GM19395 (cell line): ENCODE data around the gene AGBL1.
"Not testable (repeated sequence)": the region's sequence is repeated elsewhere in the genome, so short reads cannot be mapped to it uniquely, and the experiment has no call there.

Experiments
- ATAC-seq: cut with Tn5 transposase; IDR thresholded peaks from one replicate; pipeline ENCODE4 v1.9.1; 2021; ENCODE audit warnings: mild to moderate bottlenecking, moderate library complexity; ENCODE audit not compliant: unreplicated experiment

The AGBL1 gene

DNA sequence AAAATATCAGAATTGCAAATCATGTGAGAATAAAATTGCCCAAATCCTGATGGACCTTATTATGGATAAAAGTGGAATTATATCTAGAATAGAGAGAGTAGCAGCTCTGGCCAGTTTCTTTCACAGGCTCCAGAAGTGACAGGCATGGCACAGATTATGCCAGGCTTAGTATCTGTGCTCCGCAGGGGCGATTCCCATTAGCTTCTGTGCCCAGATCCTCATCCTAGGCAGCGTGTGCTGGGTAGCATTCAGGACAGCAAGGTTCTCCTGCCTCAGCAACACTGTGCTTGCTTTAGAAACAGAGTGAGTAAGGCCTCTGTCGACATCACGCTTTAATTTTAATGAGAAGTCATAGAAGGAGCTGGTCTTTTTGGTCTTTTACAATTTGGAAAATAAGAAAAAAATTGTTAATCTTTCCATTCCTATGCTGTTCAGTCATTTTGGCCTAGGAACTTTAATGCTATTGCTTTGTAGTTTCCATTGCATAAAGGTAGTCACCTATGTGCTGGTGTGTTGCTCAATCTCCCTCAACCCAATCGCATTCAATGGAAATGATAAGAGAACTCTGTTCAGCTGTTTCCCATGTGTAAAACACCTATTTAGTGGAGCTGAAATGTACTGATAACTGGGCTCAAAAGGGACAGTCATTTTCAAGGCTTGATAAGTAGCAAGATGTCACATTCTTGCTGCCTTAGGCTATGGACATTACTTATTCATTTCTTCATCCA, 770.1 kb downstream of the AGBL1 start:
- ATAC-seq, result no peak

DNA sequence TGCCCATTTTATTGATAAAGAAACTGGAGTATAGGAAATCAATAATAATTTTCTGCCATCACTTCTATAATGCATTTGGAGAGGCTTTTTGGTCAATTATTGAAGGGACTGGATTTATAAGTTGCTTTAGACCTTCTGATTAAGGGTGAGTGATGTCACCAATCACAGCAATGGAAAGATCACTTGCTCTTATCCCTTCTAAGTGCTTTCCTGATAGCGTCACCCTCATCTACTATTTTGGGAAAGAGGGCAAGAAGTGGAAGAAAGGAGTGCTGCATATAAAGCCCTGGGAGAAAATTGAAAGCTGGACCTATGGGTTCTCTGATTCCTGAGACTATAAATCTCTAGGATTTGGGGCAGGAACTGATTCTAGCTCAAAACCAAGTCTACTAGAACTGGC, 771.3 kb downstream of the AGBL1 start:
- ATAC-seq, result no peak

- ATAC-seq, result no peak
Measured at GRCh38 chr15:86852741-86853140, 773.1 kb downstream of the AGBL1 start.

DNA sequence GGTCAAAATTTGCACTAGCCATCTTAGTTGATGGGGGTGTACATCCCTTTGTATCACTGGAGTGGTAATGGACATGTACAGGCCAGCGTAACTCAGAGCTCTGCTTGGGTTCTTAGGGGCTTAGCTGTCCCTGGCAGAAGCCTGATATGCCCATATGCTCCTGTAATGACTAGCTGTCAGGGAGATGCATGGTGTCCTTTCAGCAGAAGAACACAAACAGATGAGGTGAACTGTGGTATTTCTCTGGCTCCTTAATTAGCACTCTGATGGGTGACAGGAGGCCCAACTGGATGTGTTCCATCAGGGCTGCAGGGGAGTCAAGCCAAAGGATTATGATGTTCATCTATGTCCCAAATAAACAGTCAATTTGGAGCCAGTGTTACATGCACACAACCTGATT, 774.5 kb downstream of the AGBL1 start:
- ATAC-seq, result no peak

DNA sequence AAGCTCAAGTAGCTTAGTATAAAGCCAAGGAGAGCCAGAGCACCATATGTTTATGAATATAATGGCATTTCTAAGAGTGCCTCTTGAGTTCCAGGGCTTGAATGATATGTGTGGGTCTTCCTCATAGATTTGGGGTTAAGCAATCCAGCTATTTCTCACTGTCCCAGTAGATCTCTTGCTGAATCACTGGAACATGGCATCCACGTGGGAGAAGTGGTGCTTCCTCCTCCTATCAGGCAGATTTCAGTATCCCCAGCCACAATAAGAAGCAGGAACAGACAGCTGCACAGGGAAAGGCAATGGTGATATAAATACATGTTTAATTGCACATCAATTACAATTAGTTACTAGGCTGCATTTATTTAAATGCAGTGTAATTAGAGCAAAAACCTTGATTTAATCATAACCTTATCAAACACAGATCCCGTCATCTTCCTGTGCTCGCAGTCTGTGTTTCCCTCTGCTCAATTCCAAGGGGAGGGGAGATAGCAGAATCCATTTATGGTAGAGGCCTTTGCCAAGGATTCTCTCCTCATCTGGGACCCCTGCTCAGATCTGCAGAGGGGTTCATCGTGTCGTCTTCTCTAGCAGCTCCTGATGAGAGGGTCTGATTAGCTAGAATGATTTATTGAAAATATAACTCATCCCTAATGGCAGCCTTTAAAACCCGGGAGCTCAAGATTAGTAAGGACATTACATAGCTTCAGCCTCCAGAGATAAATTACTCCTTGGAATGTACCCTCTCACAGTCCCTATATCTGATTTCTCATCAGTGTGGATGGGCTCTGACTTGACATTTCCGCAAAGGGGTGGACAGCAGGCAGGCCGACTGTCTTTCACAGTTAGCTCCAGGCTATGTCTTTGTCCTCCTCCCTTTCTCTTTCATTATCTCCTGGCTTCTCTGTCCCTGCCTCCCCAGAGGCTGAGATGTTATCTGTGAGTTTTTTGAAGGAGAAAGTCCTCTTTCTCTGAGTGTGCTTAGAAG, 775.9 kb downstream of the AGBL1 start:
- ATAC-seq, result no peak

GRCh38 chr15:86857701-86858100, 778.0 kb downstream of the AGBL1 start:
- ATAC-seq, result no peak

DNA sequence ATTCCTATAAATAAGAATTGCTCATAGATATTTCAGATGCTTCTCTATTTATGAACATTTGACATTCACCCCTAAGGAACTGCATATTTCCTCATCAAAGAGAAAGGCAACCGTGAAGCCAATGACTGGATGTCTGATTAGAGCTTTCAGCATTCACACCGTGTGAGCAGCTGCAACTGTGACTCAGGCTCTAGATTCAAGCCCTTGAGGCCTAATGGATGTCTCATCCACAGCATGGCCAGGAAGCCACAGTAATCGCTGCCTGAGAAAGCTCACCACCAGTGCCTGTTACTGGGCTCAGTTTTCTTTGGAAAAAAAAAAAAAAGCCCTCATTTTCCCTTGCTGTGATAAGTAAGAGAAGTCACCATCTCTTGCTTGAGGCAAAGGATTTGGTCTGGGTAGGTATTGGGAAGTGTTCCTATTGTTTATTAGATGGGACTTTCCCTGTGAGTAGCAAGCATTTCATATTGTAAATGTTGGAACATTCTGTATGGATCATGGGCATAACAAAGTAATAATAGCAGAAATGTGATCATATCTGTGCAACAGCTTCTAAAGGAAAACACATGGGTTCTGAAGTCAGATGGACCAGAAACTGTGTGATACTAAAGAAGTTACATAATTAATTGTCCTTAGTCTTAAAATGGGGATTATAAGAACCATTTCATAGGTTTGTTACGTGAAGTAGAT, 783.7 kb downstream of the AGBL1 start:
- no peak for ATAC-seq

DNA sequence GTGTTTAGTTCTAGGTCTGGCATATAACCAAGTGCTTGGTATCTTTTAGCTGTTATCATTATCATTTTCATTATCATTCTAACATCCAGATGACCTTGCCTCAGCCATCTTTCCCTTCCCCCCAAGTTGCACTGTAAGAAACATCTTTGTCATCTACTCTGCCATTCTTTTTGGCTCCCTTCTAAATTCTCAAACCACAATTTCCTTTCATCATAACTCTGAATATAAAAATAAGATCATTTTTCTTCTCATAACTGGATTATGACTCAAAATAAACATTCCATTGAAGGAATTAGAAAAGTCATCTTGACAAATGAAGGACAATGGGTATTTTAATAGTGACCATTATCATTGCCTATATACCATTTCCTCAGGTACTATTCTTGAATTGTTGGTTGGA, 786.2 kb downstream of the AGBL1 start:
- ATAC-seq, result no peak

- no peak for ATAC-seq
Measured at GRCh38 chr15:86870846-86871245, 791.2 kb downstream of the AGBL1 start.

DNA sequence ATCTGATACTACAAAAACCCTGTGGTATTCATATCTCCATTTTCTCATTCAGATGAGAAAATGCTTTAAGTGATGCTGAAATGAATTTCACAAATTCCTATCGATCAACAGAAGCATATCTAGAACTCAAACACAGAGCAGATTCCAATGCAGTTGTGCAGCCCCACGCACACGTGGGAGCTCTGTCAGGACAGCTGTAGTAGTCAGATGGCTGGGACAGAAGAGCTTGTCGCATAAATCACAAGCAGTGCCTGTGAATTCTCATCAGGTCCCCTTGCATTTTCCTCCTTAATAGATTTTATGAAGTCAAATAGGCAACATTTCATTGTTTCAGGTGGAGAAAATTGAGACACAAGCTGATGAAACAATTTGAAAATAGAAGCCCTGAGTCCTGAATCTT, 792.3 kb downstream of the AGBL1 start:
- ATAC-seq, result no peak

DNA sequence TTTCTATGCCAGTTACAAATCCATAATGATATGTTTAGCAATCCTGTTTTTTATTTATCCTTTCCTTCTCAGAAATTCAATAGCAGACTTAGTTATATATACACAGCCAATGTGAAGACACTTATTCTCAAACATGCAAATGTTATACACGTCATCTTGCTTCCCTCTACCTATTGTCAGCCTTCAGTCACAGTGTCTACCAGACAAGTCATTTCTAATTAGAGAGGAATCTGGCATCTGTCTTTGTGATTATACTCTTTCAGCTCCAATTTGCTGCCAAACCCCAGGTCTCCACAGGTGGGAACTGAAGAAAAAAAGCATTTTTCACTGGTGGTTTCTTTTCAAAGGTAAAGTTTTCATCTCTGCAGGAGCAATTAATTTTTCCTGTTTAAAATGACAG, 793.1 kb downstream of the AGBL1 start:
- ATAC-seq, result no peak

GRCh38 chr15:86875067-86875466, 795.4 kb downstream of the AGBL1 start:
- ATAC-seq, result no peak

DNA sequence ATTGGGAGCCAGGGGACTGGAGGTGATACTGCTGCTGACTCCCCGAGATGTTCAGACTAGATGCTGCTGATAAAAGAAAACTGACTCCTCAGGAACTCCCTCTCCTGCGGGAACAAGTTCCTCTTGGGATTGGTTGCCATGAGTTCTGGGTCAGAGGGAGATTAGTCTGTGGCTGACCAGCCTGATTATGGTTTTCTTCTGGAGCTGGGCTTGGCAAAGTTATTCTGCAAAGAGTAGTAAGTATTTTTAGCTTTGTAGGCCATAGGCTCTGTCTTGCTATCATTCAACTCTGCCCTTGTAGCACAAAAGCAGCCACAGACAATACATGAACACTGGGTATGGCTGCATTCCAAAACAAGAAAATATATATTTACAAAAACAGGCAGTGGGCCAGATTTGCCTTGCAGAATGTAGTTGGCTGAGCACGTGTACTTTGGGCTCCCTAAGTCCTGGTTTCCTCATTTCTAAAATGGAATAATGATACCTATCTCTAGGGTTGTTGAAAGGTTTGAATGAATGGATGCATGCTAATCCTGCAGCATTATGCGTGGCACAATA, 796.8 kb downstream of the AGBL1 start:
- ATAC-seq, result no peak

DNA sequence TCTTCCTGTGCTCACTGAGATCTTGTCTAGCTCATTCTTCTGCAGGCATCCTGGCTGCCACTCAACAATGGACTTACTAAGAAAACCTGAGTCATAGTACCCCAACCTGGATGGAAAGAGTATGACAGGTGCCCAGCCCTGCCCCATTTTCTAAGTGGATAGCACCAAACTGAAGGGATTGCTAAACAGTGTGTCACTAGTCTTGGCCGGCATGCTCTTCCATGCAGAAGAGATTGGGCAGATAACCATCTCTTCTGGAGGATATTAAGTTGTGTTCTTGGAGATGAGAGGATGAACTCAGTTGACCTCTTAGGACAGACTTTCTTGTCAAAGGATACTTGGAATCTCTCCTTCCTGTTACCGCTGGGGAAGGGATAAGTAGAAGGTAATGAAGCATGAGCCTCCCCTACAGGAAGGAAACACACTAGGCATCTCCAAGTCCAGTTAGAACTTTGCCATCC, 797.5 kb downstream of the AGBL1 start:
- no peak for ATAC-seq

- ATAC-seq, result not testable (repeated sequence)
Measured at GRCh38 chr15:86878844-86879243, 799.2 kb downstream of the AGBL1 start.

- no peak for ATAC-seq
Measured at GRCh38 chr15:86879250-86880229, 799.9 kb downstream of the AGBL1 start.

DNA sequence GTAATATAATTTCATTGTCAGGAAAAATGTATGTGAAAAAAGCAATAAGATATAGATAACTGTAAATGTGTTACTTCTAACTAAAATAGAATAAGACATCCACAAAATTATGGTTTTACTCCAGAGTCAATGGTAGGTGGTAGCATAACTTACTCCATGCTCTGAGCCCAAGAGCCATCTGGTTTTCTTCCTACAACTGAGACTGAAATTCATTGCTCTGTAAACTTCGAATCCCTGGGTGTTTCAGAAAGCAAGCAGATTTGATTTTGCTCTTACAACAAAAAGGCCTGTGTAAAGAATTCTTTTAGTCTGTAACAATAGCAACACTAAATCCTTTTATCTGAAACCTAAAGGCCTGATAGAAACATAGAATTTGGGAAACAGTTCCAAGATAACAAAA, 805.9 kb downstream of the AGBL1 start:
- ATAC-seq, result no peak

GRCh38 chr15:86892774-86893449, 813.2 kb downstream of the AGBL1 start:
- no peak for ATAC-seq

DNA sequence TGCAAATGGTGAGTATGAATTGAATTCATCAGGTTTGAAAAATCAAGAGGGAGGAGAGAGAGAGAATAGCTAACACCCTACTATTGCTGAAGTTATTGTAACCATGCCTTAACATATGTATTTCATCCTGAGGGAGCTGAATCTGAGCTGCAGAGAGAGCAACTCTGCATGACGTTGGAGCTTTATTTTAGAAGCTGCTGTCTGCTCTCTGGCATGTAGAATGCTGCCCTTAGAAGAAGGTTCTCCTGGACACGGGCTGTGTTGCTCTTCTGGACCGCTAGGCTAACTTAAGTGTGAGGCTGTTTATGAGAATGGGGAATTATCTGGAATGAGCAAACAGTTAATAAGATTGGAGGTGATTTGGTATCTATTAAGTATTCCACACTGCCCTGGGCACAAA, 814.6 kb downstream of the AGBL1 start:
- no peak for ATAC-seq
